Forelimb muscle (tissue), 1 donor: ENCODE results near the gene HECTD4. TPM values are rescaled to one million over a fixed set of nuclear protein-coding genes. Genes with fewer than 3 reads are reported as not detected.

Experiments used
- DNase-seq: peaks from one replicate; pipeline ENCODE4 v3.0.0-alpha.2; 2013; ENCODE audit warnings: low read depth
- polyA plus RNA-seq: library from polyadenylated mRNA; unstranded; fragments of 120-200 nt; gene quantifications from one replicate; pipeline ENCODE4 v1.2.1, GENCODE V29; 2013; ENCODE audit not compliant: insufficient read length

Gene HECTD4
- polyA plus RNA-seq, 1 donor: 49.7 TPM

DNA sequence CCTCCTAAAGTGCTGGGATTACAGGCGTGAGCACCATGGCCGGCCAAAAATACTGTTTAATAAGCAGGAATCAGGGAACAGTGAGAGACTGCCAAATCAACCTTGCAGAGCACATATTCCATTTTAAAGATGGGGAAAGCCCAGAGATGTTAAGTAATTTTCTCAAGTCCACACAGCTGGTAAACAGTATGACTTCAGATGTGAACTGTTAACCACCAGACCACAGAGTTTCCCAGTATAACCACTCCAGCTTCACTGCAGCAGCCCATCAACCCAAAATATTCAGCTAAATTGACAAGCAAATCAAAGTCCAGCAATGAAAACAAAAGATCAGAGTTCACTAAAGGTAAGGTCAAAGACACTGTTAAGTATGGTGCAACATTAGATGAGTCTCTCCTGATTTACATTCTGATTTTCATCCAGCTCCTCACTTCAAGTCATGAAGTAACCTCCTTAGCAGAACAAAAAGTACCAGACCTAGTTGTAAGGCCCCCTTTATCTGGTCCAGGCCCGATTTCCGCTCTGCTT is 174.8 kb downstream of the HECTD4 start:
- DNase-seq: no peak

DNA sequence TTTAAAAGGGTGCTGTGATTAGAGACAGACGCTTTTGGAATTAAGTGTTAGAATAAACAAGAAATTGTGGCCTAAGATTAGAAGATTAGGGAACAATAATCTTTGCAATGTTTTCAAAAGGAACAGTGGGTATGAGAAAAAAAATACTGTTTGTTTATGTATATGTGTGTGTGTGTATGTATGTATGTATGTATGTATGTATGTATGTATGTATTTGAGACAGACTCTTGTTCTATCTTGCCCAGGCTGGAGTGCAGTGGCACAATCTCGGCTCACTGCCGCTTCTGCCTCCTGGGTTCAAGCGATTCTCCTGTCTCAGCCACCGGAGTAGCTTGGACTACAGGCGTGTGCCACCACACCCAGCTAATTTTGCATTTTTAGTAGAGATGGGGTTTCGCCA is 175.3 kb downstream of the HECTD4 start:
- DNase-seq: no peak

DNA sequence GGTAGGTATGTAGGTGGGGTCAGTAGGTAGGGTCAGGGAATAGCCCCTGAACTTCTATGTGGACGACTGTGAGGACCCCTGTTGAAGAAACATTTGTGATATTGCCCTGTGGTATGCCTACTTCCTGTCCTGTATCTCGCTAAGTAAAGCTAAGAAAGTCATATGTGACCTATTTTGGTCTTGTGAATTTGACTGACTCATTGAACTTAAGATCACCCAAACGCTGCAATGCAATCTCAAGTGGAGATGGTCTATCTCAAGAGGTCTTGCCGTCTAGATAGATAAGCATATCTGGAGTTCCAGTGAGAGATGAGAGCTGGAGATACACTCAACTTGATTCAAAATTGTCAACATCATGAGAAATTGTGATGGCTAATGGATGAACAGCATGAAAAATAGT is 183.1 kb downstream of the HECTD4 start:
- no peak for DNase-seq

DNA sequence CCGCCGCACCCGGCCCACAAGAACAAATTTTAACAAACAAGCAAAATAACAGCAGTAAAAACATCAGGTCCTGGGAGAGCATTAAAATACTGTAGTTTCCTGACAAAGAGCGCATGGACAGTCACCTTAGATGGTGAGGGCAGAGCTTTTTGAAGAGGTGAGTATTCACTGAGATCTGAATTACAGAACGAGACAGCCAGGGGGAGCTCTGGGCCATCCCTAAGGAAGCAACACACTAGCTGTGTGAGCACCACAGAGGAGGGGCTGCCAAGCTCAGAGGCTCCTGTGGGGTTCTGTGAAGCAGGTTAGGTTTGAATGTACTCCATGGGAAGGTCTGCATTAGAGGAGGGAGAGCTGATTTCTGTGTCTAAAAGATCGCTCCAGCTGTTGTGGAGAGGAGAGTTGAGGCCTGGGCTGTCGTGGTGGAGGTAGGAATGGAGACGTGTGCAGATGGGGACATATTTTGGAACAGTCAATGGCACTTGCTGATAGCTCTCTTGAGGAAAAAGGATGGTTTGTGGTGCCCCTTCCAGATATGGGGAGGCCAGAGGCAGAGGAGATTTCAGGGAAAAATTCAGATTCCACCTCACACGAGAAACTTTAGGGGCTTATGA is 184.0 kb downstream of the HECTD4 start:
- no peak for DNase-seq

DNA sequence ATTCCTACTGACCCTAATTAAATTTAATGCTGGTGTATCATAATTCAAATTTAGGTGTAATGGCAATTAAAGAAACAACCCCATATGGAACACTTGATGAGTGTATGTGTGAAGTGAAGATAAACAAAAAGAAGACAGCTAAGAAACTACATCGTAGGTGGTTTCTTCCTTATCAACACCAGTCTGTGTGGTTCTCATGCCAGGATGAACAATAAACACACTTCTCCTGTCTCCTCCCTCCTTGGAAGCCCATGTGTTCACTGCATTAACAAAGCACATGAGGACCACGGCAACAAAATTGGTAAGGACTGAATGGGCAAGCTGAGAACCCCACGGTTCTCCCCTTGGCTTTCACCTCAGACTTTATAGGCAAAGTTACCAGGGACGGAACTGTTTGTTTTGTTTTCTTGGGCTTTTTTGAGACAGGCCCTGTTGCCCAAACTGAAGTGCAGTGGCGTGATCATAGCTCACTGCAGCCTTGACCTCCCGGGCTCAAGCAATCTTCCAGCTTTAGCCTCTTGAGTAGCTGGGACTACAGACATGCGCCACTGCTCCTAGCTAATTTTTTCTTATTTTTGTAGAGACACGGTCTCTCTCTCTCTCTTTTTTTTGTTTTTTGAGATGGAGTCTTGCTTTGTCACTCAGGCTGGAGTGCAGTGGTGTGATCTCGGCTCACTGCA is 185.9 kb downstream of the HECTD4 start:
- no peak for DNase-seq

DNA sequence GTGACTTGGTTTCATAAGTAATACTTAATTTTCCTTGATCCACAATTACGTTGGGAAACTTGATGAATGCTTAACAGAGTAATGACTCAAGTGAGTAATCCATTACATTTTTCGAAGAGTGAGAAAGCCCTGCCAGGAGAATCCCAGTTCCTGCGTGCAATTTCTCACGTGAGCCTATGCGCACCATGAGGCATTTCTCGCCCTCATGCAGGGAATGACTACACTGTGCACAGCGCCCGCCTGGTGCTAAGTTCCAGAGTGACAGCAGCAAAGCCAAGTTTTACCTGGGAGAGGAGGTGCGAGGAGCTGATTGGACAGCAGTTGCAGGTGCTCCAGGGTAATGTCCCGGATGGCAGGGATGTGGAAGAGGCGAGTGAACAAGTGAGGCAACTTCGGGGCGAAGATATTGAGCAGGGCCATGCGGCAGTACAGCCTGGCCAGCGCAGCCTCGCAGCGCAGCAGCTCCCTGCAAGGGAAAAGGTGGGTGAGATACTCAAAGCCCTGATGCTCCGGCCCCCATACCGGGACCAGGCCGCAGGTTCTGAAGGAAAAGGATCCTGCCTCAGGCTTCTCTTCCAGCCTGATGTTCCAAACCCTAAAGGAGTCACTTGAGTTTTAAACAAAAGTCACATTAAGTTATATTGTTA is 187.5 kb downstream of the HECTD4 start:
- no peak for DNase-seq

DNA sequence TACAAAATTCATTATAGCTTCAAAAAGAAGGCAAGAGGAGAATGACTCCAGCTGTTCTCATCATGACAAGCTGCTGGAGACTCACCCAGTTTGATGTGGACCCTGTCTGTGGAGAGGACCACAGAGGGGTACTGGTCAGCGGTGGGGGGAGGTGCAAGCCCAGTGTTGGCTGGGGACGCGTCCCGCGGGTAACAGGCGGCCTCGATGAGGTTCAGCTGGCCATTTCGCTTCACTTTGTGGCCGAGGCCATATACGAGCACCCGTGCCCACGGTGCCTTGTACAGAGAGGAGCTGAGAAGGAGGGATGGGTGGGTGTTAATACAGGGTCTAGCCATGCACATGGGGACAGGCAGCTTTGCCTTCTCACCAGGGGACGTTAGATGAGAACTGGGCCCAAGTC is 189.8 kb downstream of the HECTD4 start:
- DNase-seq: no peak

DNA sequence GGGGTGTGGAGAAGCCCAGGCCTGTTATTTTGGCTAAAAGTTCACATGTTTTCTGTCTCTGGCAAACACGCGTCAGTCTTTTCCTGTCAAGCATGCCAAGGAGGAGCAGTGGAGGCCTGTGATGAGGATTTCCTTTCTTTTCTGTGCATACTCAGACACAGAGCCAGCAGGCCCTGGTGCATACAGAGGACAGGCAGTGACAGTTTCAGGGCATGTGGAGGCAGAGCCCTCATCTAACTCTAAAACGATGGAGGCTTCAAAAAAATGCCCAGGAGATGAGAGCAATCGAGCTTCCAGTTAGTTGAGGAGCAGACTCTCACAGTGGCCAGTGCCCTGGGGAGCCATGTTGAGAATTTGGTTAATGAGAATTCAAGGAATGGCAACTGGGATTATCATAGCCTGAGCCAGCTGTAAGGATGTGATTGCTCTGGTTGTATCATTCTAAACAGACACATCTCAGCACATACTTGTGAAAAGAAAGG is 190.3 kb downstream of the HECTD4 start:
- no peak for DNase-seq

DNA sequence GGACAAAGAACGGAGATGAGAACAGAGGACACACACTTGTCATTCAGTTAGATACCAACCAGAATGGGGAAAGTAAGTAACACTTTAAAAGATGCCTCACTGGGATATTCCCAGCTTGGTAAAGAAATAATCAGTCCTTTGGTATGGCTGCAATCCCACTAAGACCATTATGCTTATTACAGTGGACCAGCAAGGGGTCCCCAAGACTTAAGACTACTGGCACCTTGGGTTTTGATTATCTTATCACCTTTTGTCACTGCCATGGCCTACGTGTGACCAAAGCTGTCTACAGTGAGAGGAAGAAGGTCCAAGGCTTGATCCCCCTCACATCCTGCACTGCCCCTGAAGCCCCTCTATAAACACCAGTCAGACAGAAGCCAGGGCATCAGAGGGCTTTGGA is 191.0 kb downstream of the HECTD4 start:
- DNase-seq: no peak

DNA sequence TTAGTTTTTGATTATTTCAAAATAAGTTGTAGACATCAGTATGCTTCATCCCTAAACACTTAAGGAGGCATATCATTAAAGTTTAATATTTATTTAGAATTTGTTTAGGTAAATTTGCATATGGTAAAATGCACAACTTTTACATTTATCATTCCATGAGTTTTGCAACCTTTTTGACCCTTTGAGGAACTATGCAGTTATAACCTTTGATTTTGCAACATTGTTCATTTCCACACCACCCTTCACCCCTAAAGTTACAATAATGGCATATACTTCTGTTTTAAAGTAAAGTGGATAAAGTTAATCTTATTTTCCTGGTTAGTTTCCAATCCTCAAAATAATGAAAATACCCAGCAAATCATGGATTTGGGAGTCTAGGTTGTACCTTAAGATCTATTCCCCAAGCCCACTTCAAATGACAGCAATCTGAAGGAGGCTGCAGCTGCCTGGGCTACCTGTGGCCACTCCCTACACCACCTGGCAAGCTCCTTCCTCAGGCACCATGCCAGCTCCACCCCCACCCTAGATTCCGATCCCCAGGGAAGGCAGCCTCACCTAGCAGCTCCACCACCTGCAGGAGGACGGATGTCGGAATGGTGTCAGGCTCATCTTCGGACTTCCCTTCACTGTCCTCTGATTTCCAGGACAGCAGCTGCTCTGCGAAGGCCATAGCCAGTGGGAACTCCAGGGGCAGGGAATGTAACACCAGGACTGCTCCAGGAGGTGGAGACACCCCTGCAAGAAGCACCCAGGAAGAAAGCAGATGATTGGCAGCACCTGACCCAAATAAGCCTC is 191.8 kb downstream of the HECTD4 start:
- no peak for DNase-seq

DNA sequence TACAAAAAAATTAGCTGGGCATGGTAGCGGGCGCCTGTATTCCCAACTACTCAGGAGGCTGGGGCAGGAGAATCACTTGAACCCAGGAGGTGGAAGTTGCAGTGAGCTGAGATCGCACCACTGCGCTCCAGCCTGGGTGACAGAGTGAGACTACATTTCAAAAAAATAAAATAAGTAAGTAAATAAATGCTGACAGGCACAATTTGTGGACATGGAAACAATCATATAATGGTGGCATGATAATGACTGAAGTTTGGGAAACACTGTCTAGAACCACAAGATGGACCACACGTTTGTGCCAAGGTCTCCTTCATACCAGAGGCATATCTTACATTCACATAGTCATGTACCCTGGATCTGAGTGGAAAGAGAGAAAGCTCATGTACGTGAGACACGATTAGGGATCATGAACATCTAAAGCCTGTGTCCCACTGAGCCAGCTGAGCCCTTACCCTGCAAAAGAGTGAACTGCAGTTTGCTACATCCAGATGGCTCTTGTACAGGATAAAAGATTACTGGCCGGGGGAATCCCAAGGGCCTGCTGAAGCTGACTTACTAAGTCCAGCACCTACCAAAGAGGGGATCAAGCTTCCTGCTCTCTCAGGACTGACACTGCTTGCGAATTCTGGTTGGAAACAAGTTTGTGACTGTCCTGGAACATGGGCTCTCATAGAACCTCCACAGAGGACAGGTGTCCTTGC is 194.0 kb downstream of the HECTD4 start:
- DNase-seq: no peak

DNA sequence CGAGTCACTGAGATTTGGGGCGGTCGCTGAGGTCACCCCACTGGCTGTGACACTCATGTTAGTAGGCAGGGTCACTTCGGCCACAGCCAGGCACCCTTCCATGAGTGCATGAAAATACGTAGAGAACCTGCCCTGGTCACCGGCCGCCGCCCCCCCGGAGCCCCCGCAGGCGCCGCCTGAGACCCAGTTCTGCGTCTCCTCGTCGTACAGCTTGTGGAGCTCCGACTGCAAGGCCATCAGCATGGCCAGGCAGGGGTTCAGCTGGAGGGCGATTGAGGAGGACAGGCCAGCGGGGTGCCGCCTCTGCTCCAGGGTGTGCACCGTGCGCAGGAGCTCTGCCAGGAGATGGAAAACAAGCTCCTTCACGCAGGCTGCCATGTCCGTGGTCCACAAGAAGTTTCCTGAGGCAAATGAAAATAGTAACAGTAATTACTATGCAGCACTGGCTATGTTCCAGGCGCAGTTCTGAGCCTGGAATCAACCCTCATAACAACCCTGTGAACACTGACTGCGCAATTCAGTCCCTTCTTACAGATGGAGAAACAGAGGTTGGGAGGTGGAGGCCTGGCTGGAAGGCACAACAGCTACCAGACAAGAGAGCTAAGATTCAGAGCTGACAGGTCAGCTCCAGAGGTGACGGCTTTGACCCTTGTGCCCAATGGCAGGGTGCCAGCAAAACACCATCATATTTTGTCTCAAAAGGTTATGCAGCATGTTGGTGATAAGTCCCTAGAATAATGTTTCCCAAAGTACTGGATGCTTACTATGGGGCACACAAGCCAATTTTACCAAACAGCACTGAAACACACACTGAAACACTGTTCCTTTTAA is 196.9 kb downstream of the HECTD4 start:
- DNase-seq: no peak

DNA sequence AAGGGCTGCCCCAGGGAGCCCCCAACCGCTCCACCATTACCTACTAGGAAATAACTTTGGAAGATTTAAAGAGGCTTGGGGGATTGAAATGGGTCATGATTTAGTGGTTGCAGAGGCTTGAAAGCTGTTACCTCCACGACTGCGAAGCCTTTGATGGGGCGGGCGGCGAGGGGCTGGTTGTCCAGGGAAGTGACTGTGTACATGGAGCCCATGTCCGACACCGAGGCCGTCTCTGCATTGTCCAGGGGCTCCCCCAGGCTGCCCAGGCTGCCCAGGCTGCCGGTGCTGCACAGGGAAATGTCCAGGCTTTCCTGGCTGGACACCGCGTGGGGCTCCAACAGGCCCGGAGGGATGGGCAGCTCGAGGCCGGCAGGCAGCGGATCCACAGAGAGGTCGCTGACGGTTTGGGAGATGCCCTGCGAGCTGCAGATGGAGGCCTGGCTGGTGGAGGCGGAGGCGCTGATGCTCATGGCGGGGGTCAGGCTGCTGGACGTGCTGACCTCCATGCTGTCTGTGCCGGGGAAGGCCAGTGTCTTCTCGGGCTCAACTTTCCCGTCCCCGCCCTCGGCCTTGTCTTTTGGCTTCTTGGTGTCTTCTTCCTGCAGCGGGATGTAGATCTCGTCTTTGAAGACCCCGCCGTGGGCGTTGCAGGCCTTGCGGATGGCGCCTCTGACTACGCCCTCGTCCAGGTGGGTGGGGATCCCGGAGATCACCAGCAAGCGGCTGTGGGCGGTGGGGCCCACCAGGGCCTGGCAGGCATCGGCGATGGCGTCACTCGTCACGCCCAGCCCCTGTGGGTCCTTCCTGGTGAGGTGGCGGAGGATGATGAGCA is 198.0 kb downstream of the HECTD4 start:
- DNase-seq: no peak

DNA sequence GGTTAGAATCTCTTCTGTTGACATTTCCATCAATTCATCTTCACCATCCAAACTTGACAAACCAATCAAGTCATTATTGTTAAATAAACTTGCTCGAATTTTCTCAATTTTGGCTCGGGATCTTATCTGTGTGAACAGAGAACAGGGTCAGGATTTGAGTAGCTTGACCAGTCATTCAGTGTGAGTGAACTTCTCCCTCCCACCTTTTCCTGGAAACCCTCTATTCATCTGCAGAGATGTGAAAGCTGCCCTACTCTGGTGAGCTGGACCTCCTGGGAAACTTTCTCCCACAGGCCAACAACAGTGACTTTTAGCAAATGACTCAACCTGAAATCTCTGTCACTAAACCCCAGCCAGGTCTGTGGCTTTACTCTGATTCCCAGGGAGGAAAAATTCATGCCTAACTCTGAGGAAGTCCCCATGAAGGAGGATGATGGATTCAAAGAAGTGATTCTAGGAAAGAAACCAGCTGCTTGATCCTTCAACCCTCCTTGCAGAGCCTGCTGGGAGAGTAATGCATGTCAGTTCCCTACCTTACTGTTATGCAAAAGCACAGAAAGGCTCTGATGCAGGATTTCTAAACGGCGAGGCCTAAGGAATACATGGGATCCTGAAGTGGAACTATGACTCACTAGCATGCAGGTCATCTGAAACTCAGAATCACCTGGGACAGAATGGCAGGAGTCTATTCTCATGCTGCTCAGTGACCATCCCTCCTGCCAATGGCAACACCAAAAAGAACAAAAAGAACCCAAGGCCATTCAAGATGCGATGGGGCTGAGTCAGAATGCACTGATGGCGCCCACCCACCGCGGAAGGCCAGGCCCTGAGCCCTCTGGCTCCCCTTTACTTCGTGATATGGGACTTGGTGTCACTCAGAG is 198.8 kb downstream of the HECTD4 start:
- DNase-seq: no peak

DNA sequence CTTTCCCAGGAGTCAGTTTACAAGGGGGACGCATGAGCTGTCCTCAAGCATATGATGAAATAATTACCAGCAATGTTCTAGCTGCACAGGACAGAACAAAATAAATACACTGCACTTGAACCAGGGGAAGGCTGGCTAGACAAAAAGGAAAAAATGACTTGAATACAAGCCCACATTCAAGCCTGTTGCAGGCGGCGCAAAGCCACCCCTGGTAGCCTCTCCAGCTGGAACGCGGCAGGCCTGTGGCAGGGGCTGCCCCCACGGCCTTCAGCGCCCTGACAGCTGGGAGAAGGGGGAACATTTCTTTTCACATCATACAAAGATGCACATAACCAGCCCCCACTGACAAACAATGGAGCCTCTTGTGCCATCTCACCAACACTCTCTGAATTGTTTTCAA is 199.7 kb downstream of the HECTD4 start:
- no peak for DNase-seq

DNA sequence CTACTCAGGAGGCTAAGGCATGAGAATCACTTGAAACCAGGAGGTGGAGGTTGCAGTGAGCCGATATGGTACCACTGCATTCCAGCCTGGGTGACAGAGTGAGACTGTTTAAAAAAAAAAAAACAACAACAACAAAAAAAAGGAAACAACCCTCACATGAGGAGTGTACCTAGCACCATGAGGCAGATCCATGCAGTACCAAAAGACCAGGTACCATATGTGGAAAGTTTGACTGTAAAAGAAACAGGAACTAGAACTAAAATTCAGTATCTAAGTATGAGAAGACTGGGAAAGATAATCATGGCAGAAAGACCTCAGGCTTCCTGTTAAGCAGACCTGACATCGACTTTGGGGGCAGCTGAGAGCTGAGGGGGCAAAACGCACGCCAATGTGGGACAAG is 201.8 kb downstream of the HECTD4 start:
- DNase-seq: no peak

DNA sequence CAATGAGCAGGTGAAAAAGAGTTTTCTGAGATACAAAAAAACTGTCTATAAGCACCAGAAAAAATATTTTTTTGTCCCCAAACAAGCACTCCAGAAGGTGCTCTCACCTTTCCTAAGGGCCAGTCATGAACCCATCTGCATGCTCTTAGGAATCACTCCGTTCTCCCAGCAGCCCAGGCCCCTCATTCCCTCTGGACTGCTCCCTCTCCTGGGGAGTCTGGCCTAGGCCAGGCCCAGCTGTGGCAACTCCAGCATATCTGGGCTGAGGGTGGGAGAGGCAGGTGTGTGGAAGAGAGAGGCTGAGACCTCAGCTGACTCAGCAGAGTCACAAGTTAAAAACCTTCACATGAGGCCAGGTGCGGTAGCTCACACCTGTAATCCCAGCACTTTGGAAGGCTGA is 202.3 kb downstream of the HECTD4 start:
- DNase-seq: no peak

DNA sequence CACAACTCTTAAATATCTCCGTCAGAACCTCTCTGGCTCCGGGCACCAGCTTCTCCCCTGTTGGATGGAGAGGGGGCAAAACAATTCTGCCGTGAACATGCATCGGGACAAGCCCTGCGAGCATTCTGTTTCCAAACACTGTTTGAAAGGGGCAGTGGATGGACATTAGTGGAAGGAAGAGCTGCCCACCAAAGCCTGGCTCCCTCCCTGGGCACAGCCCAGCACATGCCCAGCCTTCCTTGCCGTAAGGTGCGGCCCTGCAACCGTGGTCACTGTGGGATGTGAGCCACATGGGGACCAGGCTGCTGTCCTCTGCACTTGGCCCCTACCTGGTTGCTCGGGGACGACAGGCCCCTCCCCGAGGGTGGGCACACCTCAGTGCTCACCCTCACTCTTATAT is 202.9 kb downstream of the HECTD4 start:
- DNase-seq: no peak

DNA sequence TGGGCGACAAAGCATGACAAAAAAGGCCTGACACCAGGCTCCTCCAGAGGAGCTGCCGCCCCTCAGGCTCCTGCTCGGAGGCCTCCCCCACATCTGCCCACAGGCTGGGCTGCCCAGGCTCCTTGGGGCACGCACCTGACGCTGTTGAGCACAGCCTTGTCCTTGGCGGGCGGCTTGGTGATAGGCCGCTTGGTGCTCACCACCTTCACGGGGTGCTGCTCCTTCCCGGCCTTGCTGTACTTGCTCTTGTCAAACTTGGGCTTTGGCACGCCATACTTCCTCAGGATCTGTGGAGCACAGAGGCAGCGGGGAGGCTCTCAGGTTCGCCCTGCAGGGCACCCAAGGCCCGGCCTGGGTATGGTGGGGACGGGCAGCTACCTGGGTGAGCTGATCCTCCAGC is 203.4 kb downstream of the HECTD4 start:
- no peak for DNase-seq
